ENCODE data around the gene CMSS1. TPM values are rescaled to one million over a fixed set of nuclear protein-coding genes. Genes with fewer than 3 reads are reported as not detected.

CMSS1 gene
- total and polyA plus RNA-seq, 2 of the 13 experiments (the other 11 are each of a cell fraction or from before 2014, with no cell fraction given): 6.4 to 48.7 TPM

DNA sequence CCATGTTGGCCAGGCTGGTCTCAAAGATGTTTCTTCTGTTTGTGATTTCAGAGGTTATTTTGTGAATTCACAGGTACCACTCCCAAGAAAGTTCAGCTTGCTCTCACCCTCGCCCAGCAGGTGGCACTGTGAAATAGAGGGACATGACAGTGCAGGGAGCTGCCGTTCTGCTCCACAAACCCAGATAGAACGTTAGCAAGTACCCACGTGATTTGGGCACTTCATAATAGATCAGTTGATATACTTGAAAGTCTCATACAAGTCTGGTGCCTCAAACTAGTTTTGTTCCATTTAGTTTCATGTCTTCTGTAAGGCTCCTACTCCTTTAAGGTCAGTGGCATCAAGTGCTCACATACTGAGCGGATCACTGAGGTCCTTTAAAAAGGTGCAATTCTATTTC is 251.2 kb downstream of the CMSS1 start (continued):
- TF ChIP-seq TEAD3 (CRISPR knock-in tag; optimal IDR thresholded peaks at IDR 0.05; ENCODE audit: borderline replicate concordance) (peak; percentile 39), U2AF2 (IDR thresholded peaks at IDR 0.05; ENCODE audit: low read depth, low read length) (no peak), SNAI1 (CRISPR knock-in tag; IDR thresholded peaks at IDR 0.05; ENCODE audit: borderline replicate concordance) (no peak), CENPT (CRISPR knock-in tag; IDR thresholded peaks at IDR 0.05; ENCODE audit: low read depth) (no peak), ETV5 (CRISPR knock-in tag; IDR thresholded peaks at IDR 0.05; ENCODE audit: borderline replicate concordance) (no peak), HNRNPLL (IDR thresholded peaks at IDR 0.05; ENCODE audit: low read depth, low read length, poor library complexity, severe bottlenecking) (no peak), RAD21 (CRISPR knock-in tag; IDR thresholded peaks at IDR 0.05) (peak; percentile 91), ZSCAN31 (CRISPR knock-in tag; IDR thresholded peaks at IDR 0.05; ENCODE audit: low read depth) (peak; percentile 49; the same call in 1 of the 2 replicates), ZFP36 (IDR thresholded peaks at IDR 0.05; ENCODE audit: borderline replicate concordance, low read depth, low read length, partially characterized antibody) (no peak), ZNF235 (CRISPR knock-in tag; IDR thresholded peaks at IDR 0.05; ENCODE audit: borderline replicate concordance) (no peak)
- TF ChIP-seq, protein P1, sequence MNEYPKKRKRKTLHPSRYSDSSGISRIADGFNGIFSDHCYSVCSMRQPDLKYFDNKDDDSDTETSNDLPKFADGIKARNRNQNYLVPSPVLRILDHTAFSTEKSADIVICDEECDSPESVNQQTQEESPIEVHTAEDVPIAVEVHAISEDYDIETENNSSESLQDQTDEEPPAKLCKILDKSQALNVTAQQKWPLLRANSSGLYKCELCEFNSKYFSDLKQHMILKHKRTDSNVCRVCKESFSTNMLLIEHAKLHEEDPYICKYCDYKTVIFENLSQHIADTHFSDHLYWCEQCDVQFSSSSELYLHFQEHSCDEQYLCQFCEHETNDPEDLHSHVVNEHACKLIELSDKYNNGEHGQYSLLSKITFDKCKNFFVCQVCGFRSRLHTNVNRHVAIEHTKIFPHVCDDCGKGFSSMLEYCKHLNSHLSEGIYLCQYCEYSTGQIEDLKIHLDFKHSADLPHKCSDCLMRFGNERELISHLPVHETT (CRISPR knock-in tag; conservative IDR thresholded peaks at IDR 0.05): no peak
- TF ChIP-seq, protein P2, sequence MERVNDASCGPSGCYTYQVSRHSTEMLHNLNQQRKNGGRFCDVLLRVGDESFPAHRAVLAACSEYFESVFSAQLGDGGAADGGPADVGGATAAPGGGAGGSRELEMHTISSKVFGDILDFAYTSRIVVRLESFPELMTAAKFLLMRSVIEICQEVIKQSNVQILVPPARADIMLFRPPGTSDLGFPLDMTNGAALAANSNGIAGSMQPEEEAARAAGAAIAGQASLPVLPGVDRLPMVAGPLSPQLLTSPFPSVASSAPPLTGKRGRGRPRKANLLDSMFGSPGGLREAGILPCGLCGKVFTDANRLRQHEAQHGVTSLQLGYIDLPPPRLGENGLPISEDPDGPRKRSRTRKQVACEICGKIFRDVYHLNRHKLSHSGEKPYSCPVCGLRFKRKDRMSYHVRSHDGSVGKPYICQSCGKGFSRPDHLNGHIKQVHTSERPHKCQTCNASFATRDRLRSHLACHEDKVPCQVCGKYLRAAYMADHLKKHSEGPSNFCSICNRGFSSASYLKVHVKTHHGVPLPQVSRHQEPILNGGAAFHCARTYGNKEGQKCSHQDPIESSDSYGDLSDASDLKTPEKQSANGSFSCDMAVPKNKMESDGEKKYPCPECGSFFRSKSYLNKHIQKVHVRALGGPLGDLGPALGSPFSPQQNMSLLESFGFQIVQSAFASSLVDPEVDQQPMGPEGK (CRISPR knock-in tag; IDR thresholded peaks at IDR 0.05): no peak
- TF ChIP-seq, protein P3, sequence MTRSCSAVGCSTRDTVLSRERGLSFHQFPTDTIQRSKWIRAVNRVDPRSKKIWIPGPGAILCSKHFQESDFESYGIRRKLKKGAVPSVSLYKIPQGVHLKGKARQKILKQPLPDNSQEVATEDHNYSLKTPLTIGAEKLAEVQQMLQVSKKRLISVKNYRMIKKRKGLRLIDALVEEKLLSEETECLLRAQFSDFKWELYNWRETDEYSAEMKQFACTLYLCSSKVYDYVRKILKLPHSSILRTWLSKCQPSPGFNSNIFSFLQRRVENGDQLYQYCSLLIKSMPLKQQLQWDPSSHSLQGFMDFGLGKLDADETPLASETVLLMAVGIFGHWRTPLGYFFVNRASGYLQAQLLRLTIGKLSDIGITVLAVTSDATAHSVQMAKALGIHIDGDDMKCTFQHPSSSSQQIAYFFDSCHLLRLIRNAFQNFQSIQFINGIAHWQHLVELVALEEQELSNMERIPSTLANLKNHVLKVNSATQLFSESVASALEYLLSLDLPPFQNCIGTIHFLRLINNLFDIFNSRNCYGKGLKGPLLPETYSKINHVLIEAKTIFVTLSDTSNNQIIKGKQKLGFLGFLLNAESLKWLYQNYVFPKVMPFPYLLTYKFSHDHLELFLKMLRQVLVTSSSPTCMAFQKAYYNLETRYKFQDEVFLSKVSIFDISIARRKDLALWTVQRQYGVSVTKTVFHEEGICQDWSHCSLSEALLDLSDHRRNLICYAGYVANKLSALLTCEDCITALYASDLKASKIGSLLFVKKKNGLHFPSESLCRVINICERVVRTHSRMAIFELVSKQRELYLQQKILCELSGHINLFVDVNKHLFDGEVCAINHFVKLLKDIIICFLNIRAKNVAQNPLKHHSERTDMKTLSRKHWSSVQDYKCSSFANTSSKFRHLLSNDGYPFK (CRISPR knock-in tag; IDR thresholded peaks at IDR 0.05; ENCODE audit: borderline replicate concordance): no peak
- TF ChIP-seq, protein P4, sequence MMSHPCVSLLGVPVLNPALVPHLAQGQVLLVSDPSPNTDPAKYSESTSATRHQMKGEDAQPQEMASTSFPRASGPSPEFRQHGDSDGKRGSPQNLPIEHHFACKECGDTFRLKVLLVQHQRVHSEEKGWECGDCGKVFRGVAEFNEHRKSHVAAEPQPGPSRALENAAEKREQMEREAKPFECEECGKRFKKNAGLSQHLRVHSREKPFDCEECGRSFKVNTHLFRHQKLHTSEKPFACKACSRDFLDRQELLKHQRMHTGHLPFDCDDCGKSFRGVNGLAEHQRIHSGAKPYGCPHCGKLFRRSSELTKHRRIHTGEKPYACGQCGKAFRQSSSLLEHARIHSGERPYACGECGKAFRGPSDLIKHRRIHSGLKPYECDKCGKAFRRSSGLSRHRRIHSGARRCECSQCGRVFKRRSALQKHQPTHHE (CRISPR knock-in tag; IDR thresholded peaks at IDR 0.05; ENCODE audit: borderline replicate concordance): no peak
- TF ChIP-seq, protein P5, sequence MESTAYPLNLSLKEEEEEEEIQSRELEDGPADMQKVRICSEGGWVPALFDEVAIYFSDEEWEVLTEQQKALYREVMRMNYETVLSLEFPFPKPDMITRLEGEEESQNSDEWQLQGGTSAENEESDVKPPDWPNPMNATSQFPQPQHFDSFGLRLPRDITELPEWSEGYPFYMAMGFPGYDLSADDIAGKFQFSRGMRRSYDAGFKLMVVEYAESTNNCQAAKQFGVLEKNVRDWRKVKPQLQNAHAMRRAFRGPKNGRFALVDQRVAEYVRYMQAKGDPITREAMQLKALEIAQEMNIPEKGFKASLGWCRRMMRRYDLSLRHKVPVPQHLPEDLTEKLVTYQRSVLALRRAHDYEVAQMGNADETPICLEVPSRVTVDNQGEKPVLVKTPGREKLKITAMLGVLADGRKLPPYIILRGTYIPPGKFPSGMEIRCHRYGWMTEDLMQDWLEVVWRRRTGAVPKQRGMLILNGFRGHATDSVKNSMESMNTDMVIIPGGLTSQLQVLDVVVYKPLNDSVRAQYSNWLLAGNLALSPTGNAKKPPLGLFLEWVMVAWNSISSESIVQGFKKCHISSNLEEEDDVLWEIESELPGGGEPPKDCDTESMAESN (CRISPR knock-in tag; conservative IDR thresholded peaks at IDR 0.05): no peak
- TF ChIP-seq, protein P6, sequence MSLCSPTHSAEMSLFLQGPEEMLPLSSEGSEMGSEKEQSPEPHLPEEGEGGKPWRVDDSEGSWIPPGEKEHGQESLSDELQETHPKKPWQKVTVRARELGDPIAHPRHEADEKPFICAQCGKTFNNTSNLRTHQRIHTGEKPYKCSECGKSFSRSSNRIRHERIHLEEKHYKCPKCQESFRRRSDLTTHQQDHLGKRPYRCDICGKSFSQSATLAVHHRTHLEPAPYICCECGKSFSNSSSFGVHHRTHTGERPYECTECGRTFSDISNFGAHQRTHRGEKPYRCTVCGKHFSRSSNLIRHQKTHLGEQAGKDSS (CRISPR knock-in tag; IDR thresholded peaks at IDR 0.05; ENCODE audit: borderline replicate concordance, low read depth): peak; percentile 65; the same call in 1 of the 2 replicates
- TF ChIP-seq, protein P7, sequence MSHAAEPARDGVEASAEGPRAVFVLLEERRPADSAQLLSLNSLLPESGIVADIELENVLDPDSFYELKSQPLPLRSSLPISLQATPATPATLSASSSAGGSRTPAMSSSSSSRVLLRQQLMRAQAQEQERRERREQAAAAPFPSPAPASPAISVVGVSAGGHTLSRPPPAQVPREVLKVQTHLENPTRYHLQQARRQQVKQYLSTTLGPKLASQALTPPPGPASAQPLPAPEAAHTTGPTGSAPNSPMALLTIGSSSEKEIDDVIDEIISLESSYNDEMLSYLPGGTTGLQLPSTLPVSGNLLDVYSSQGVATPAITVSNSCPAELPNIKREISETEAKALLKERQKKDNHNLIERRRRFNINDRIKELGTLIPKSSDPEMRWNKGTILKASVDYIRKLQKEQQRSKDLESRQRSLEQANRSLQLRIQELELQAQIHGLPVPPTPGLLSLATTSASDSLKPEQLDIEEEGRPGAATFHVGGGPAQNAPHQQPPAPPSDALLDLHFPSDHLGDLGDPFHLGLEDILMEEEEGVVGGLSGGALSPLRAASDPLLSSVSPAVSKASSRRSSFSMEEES (CRISPR knock-in tag; IDR thresholded peaks at IDR 0.05): peak; percentile 57; the same call in 1 of the 2 replicates

Measured in HepG2 (cell line).